Endodermal cell (in vitro differentiated cells): ENCODE results near the gene THUMPD3. TPM values are rescaled to one million over a fixed set of nuclear protein-coding genes. Genes with fewer than 3 reads are reported as not detected.

ENCODE experiments used
- DNase-seq: peaks from one replicate; pipeline ENCODE4 v3.0.0-alpha.2; 2017
- H3K27ac ChIP-seq: 2 replicates; pipeline ENCODE4 v1.5.1; 2013; ENCODE audit warnings: mild to moderate bottlenecking, low read depth, low read length, moderate library complexity
- H3K27me3 ChIP-seq: 2 replicates; pipeline ENCODE4 v1.6.1; 2013; ENCODE audit warnings: mild to moderate bottlenecking, low read length, moderate library complexity; ENCODE audit not compliant: insufficient read depth, control insufficient read depth, poor library complexity, severe bottlenecking
- H3K36me3 ChIP-seq: 2 replicates; pipeline ENCODE4 v1.7.0; 2013; ENCODE audit warnings: mild to moderate bottlenecking, low read length, moderate library complexity; ENCODE audit not compliant: control insufficient read depth, insufficient read depth
- H3K4me1 ChIP-seq: one replicate; pipeline ENCODE4 v1.7.0; 2013; ENCODE audit warnings: low read length; ENCODE audit not compliant: control insufficient read depth, insufficient read depth
- H3K4me3 ChIP-seq: 2 replicates; pipeline ENCODE4 v1.5.1; 2013; ENCODE audit warnings: mild to moderate bottlenecking, low read length, moderate library complexity
- H3K9ac ChIP-seq: 2 replicates; pipeline ENCODE4 v1.6.1; 2013; ENCODE audit warnings: mild to moderate bottlenecking, low read length, moderate library complexity; ENCODE audit not compliant: poor library complexity, severe bottlenecking; ENCODE audit errors: extremely low read depth
- H3K9me3 ChIP-seq: 2 replicates; pipeline ENCODE4 v1.6.1; 2013; ENCODE audit warnings: mild to moderate bottlenecking, low read length, moderate library complexity; ENCODE audit not compliant: control insufficient read depth
- H3K27ac Mint-ChIP-seq: 2 replicates; pipeline ENCODE4 v1.8.0; 2020; ENCODE audit warnings: mixed read lengths
- H3K27me3 Mint-ChIP-seq: 2 replicates; pipeline ENCODE4 v1.8.0; 2021; ENCODE audit warnings: mild to moderate bottlenecking, mixed read lengths; ENCODE audit not compliant: insufficient read depth
- H3K36me3 Mint-ChIP-seq: 2 replicates; pipeline ENCODE4 v1.8.0; 2020; ENCODE audit warnings: low read depth, mixed read lengths
- H3K4me1 Mint-ChIP-seq: 2 replicates; pipeline ENCODE4 v1.8.0; 2020; ENCODE audit warnings: mixed read lengths
- H3K4me3 Mint-ChIP-seq: 2 replicates; pipeline ENCODE4 v1.8.0; 2020; ENCODE audit warnings: mild to moderate bottlenecking, moderate library complexity, mixed read lengths
- H3K9me3 Mint-ChIP-seq: 2 replicates; pipeline ENCODE4 v1.8.0; 2020; ENCODE audit warnings: mild to moderate bottlenecking, mixed read lengths
- CTCF ChIP-seq: fragments of 200-600 bp; sonication (generic); conservative IDR thresholded peaks from 2 replicates; pipeline ENCODE4 v1.5.0; 2021; ENCODE audit warnings: antibody characterized with exemption, mild to moderate bottlenecking
- WGBS, 2 experiments: methylation state at CpG; one replicate each; pipeline versions ENCODE4 v1.1.5 to v1.1.7; 2013; ENCODE audit warnings: missing lambda C conversion rate in 2 of 2, mixed read lengths in 1 of 2; ENCODE audit not compliant: insufficient coverage in 1 of 2, insufficient read length in 1 of 2; 5-methylcytosine and 5-hydroxymethylcytosine counted together
- total RNA-seq, 2 donors: library from RNA; stranded (reverse); fragmentation: NEBNext Ultra II Directional in 1 of 2; extraction: Animal tissue kit (Norgen Biotek cat#: 25700) in 1 of 2; gene quantifications; 2 replicates in 1 of 2; 3 replicates in 1 of 2; pipeline ENCODE4 v1.2.1, GENCODE V29; 2021

The THUMPD3 gene
- total RNA-seq, 2 donors from 2014 or later: 55.7 to 61.8 TPM

GRCh38 chr3:9342696-9343095 lies 20.2 kb upstream of the THUMPD3 start:
- H3K27ac Mint-ChIP-seq: no peak overlapping the region
- H3K4me1 Mint-ChIP-seq: no peaks in the 10 kb centered on the region
- H3K9me3 Mint-ChIP-seq: peaks cover 1% of the 10 kb centered on the region
- no peak for TF ChIP-seq CTCF
- no peaks in the 10 kb centered on the region for H3K27me3 ChIP-seq
- H3K9me3 ChIP-seq: peaks cover 1% of the 10 kb centered on the region
- H3K27ac ChIP-seq: no peak overlapping the region
- H3K4me3 ChIP-seq: no peak overlapping the region
- DNase-seq: no peak
- no peak overlapping the region for H3K9ac ChIP-seq
- no peaks in the 10 kb centered on the region for H3K27me3 Mint-ChIP-seq
- H3K36me3 ChIP-seq: no peaks in the 10 kb centered on the region
- no peaks in the 10 kb centered on the region for H3K36me3 Mint-ChIP-seq
- WGBS, 2 experiments: 92% methylated on average over 3 to 4 of the region's 4 CpGs
- no peaks in the 10 kb centered on the region for H3K4me1 ChIP-seq
- H3K4me3 Mint-ChIP-seq: no peak overlapping the region

GRCh38 chr3:9343115-9343514 lies 19.7 kb upstream of the THUMPD3 start:
- Histone ChIP-seq H3K36me3 (no peaks in the 10 kb centered on the region), H3K9ac (no peak overlapping the region), H3K4me3 (no peak overlapping the region), H3K4me1 (no peaks in the 10 kb centered on the region), H3K27me3 (no peaks in the 10 kb centered on the region), H3K9me3 (no peaks in the 10 kb centered on the region), H3K27ac (no peak overlapping the region)
- WGBS, 2 experiments: 80% methylated on average over 4 of the region's 4 CpGs; no CpG with 5 or more reads in 1 of the 2 experiments
- no peak for DNase-seq
- no peak for TF ChIP-seq CTCF
- H3K4me3 Mint-ChIP-seq: no peak overlapping the region
- H3K4me1 Mint-ChIP-seq: no peaks in the 10 kb centered on the region
- H3K9me3 Mint-ChIP-seq: no peaks in the 10 kb centered on the region
- H3K27me3 Mint-ChIP-seq: no peaks in the 10 kb centered on the region
- H3K36me3 Mint-ChIP-seq: no peaks in the 10 kb centered on the region
- no peak overlapping the region for H3K27ac Mint-ChIP-seq

- Histone ChIP-seq H3K36me3 (no peaks in the 10 kb centered on the region), H3K4me3 (no peak overlapping the region), H3K27me3 (no peaks in the 10 kb centered on the region), H3K9ac (no peak overlapping the region), H3K9me3 (no peaks in the 10 kb centered on the region), H3K4me1 (no peaks in the 10 kb centered on the region), H3K27ac (no peak overlapping the region)
- Mint-ChIP-seq H3K27ac (no peak overlapping the region), H3K4me1 (peaks cover 8% of the 10 kb centered on the region), H3K36me3 (no peaks in the 10 kb centered on the region), H3K4me3 (no peak overlapping the region), H3K27me3 (no peaks in the 10 kb centered on the region), H3K9me3 (no peaks in the 10 kb centered on the region)
- DNase-seq: no peak
- no peak for TF ChIP-seq CTCF
- WGBS, 2 experiments: 22 to 51% methylated on average over 1 of the region's 1 CpG
Measured at GRCh38 chr3:9345041-9345440, 17.8 kb upstream of the THUMPD3 start.
